T-helper 9 cell (primary cell): ENCODE measurements around the gene SNAP91.
A peak's percentile ranks its signal among the peaks of the same experiment; 100 is the strongest.

Experiments
- DNase-seq: peaks from one replicate; pipeline ENCODE4 v3.0.0-alpha.2; 2020

SNAP91 gene

DNA sequence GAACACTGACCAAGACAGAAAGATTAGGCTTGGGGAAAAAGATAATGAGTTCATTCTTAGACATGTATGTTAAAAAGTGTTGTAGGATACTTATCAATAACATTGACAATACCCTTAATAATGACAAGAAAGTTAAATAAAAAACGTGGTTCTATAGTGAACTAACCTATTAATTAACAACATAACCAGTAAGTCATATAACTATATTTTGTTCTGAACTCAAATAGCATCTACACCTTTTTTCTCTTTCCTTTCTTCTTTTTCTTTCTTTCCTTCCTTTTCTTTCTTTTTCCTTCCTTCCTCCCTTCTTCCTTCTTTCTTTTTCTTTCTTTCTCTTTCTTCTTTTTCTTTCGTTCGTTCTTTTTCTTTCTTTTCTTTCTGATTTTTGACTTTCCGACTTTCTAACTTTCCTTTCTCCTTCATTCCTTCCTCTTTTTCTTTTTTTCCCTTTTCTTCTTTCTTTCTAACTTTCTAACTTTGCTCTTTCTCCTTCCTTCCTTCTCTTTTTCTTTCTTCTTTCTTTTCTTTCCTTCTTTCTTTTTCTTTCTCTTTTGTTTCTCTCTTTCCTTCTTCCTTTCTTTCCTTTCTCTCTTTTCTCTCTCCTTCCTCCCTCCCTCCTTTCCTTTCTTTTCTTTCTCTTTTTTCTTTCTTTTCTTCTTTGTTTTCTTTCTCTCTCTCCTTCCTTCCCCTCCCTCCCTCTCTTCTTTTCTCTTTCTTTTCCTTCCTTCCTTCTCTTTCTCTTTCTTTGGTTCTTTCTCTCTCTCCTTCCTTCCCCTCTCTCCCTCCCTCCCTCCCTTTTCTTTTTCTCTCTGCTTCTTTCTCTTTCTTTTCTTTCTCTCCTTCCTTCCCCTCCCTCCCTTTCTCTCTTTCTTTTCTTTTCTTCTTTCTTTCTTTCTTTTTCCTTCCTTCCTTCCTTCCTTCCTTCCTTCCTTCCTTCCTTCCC is 172.0 kb downstream of the SNAP91 start:
- no peak for DNase-seq

DNA sequence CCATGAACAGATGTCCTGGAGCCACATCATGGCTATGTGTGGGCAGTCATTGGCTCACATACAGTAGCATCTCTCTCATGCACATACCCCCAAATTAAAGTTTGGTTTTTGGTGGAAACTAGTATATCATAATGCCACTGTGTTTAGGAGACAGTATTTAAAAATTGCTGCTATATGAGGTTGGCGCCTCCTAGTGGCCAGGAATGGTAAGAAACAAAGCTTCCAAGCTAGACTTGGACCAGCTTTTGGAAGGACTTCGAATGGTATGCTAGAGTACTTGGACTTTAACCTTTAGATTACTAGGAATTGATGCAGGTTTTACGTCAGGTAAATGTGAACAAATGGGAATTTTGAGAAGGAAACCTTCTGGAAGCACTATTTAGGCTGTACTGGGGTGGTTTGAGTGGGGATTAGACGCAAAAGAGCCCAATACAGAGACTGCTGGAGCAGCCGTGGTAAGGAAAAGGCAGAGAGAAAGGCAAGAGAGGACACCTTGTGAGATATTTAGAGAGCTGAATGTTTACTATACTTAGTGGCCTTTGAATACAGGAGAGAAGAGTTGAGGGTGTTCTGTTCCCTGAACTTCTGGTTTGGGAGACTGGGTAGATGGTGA is 172.8 kb downstream of the SNAP91 start:
- peak; percentile 46 for DNase-seq

GRCh38 chr6:83518816-83519480 is 190.0 kb downstream of the SNAP91 start:
- no peak for DNase-seq

GRCh38 chr6:83517500-83517899 is 191.4 kb downstream of the SNAP91 start:
- no peak for DNase-seq

GRCh38 chr6:83514866-83515466 is 193.9 kb downstream of the SNAP91 start:
- no peak for DNase-seq

GRCh38 chr6:83514466-83514865 is 194.4 kb downstream of the SNAP91 start:
- DNase-seq, result no peak

GRCh38 chr6:83511901-83512681 is 196.8 kb downstream of the SNAP91 start, which contains the start of gene PRSS35:
TSS of gene PRSS35 (plus strand) at chr6:83512534. CDS start at chr6:83523442, 10,908 bp downstream.
- no peak for DNase-seq

DNA sequence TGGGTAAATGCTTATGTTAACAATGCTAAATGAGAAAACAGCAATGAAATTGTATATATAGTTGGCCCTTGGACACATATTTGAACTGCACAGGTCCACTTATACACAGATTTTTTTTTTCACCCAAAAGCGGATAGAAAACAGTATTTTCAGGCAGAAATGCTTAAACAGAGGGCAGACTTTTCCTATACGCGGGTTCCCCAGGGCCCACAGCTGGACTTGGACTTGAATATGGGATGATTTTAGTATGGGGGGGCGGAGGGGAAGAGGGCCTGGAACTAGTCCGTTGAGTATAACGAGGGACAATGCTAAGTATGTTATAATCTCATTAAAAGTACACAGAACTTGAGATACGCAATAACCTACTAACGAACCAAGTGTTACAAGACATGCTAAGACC is 197.6 kb downstream of the SNAP91 start:
- no peak for DNase-seq

DNA sequence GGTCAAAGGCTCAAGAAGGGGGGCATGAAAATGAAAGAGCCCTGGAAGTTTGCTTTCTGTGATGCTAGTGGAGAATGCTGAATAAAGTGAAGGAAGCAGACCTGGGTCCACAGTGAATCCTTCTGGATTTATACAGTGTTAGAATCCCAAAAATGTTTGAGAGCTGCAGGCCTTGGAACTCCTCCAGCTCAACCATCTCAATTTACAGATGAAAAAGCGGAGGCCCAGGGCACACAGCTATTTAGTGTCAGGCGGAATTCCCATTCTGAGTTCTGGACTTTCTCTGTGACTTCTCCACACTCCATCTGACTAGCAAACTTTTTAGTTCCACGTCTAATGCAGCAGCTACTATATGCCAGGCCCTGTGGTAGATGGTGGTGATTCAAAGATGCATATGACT is 198.1 kb downstream of the SNAP91 start:
- DNase-seq, result no peak

DNA sequence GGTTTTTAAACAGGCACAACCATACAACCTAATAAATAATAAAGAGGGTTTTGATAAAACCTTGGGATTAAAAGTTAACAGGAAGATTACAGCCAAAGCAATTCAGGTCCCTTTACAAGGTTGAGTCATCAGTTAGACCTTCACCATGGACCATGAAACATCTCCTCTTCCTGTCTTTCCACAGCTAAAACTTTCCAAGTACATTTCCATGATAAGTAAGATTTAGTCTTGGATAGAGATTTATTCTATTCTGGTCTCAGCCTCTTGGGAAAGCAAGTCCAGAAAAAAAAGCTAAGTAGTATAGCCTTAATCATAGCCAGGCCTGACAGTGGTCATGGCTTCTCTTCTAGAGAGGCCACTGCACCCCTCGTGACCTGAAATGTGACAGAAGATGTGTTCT is 199.5 kb downstream of the SNAP91 start:
- no peak for DNase-seq

DNA sequence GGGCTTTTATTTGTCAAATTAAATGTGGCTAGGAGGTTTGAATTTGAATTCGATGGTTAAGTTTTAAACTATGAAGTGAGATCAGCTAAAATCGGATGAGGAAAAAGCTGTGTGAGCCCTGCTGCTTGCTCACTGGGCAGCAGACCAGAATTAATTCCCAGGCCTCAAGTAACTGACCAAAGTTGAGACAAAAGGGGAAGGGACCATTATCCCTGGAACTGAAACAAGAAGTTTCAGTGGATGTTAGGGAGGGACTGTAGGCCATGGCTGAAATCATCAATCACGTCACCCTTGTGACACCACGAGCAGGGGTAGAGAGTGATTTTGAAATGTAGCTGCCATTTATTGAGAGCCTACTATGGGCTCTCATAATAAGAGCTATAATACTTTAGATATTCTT is 203.5 kb downstream of the SNAP91 start:
- DNase-seq, result no peak
